Heart left ventricle (tissue), 16 donors: Measurements from ENCODE around the gene ROBO3. TPM values are rescaled to one million over a fixed set of nuclear protein-coding genes. Genes with fewer than 3 reads are reported as not detected.

Experiments
- ATAC-seq, 4 donors: fragments of 200-7000 bp; cut with Tn5 transposase; one replicate each; pipeline ENCODE4 v1.9.1; 2020 to 2022; ENCODE audit warnings: moderate library complexity in 4 of 4, mild to moderate bottlenecking in 3 of 4, moderate number of reproducible peaks in 1 of 4
- DNase-seq, 5 donors: peaks; one replicate each; pipeline ENCODE4 v3.0.0-alpha.2; 2020
- H3K27ac ChIP-seq, 12 donors: fragments of 200-600 bp; sonication (generic) in 4 of 12; one replicate each; pipeline versions ENCODE4 v1.5.0 to v1.8.0; 2016 to 2022; ENCODE audit warnings: mild to moderate bottlenecking in 2 of 12
- H3K27me3 ChIP-seq, 9 donors: fragments of 200-600 bp; sonication (generic) in 2 of 9; one replicate each; pipeline versions ENCODE4 v1.5.1 to v1.8.0; 2016 to 2022; ENCODE audit warnings: mild to moderate bottlenecking in 3 of 9
- H3K36me3 ChIP-seq, 9 donors: fragments of 200-600 bp; sonication (generic) in 2 of 9; one replicate each; pipeline versions ENCODE4 v1.5.0 to v1.8.0; 2018 to 2022; ENCODE audit warnings: mild to moderate bottlenecking in 2 of 9
- H3K4me1 ChIP-seq, 12 donors: fragments of 200-600 bp; sonication (generic) in 4 of 12; one replicate each; pipeline versions ENCODE4 v1.5.0 to v1.8.0; 2016 to 2022; ENCODE audit warnings: mild to moderate bottlenecking in 3 of 12
- H3K4me3 ChIP-seq, 12 donors: fragments of 200-600 bp; sonication (generic) in 4 of 12; one replicate each; pipeline versions ENCODE4 v1.5.0 to v1.8.0; 2017 to 2022; ENCODE audit warnings: mild to moderate bottlenecking in 9 of 12, moderate library complexity in 4 of 12
- H3K9me3 ChIP-seq, 12 donors: fragments of 200-600 bp; sonication (generic) in 4 of 12; one replicate each; pipeline versions ENCODE4 v1.5.0 to v1.8.0; 2016 to 2022; ENCODE audit warnings: mild to moderate bottlenecking in 1 of 12
- POLR2A ChIP-seq, 2 donors: fragments of 450-650 bp; IDR thresholded peaks; one replicate each; pipeline ENCODE4 v1.6.1; 2017; ENCODE audit warnings: antibody characterized with exemption in 2 of 2, mild to moderate bottlenecking in 2 of 2, moderate library complexity in 2 of 2
- WGBS, 4 donors: extraction: QIAGEN DNeasy Blood & Tissue Kit in 2 of 4; methylation state at CpG; one replicate each; pipeline versions ENCODE4 v1.1.5 to v1.1.7; 2013 to 2018; 5-methylcytosine and 5-hydroxymethylcytosine counted together
- intact Hi-C, 10 donors: fragments of 100-400 bp; cut with DNase I; formaldehyde crosslinking; loops; one replicate each; pipeline versions ENCODE4 v1.11.1 to v1.14.2; 2022
- polyA plus RNA-seq, 2 donors: library from polyadenylated mRNA; stranded (reverse); fragments of 200-250 nt; gene quantifications; one replicate each; pipeline ENCODE4 v1.2.3, GENCODE V29; 2013
- total RNA-seq, 9 donors: library from RNA; depleted of rRNA in 2 of 9; stranded (reverse); fragments of >200 nt in 2 of 9; fragmentation: NEBNext Ultra II Directional in 3 of 9; extraction: Animal tissue kit (Norgen Biotek cat#: 25700) in 3 of 9; gene quantifications; one replicate each; pipeline versions ENCODE4 v1.1.0 to v1.2.4, GENCODE V29; 2016 to 2023
- TF ChIP-seq, protein P1 (sequence below), 12 donors: fragments of 200-600 bp; sonication (generic) in 4 of 12; IDR thresholded peaks; one replicate each; pipeline versions ENCODE4 v1.5.0 to v1.8.0; 2018 to 2022; ENCODE audit warnings: antibody characterized with exemption in 12 of 12, mild to moderate bottlenecking in 5 of 12
- donor health status: ischemic (EF 13 %, LVEDD 7.1; RV severe dilation, severe dysfunction).
- donor health status: healthy with polysubstance abuse.
- donor health status: DM: no; HTN: yes; CAD: no.
- donor health status: DM: no; HTN: no; CAD: no.
- donor health status: ischemic (EF 25% LVEDD 6.9; RV normal size, moderate dysfunction).
- donor health status: ischemic (EF 25% LVEDD 5.7; RV mildly dilated, moderate dysfunction).
- donor health status: healthy.
- donor health status: DM: yes; HTN: yes; CAD: no.
- donor health status: ischemic (EF 35%, LVEDD 5.7; RV mildly dilated, moderate dysfunction).
- donor health status: nonischemic (EF 11% LVEDD 7.7; RV severe dilation, severe dysfunction).
- donor health status: DM: yes; HTN: yes; CAD: no.
- donor health status: PGD.
- donor health status: ischemic (EF 29% LVEDD 5.4; RV normal size, mild dysfunction).
- donor health status: nonischemic (EF 23%, LVEDD 6.1; RV moderate dilation, normal function).

ROBO3 gene
- total and polyA plus RNA-seq, 11 donors, result 2.5 to 18.6 (median 3.2) TPM

GRCh38 chr11:124843616-124843910 lies 21.7 kb upstream of the ROBO3 start:
- TF ChIP-seq POLR2A (IDR thresholded peaks at IDR 0.05), result no peak
- TF ChIP-seq, protein P1, sequence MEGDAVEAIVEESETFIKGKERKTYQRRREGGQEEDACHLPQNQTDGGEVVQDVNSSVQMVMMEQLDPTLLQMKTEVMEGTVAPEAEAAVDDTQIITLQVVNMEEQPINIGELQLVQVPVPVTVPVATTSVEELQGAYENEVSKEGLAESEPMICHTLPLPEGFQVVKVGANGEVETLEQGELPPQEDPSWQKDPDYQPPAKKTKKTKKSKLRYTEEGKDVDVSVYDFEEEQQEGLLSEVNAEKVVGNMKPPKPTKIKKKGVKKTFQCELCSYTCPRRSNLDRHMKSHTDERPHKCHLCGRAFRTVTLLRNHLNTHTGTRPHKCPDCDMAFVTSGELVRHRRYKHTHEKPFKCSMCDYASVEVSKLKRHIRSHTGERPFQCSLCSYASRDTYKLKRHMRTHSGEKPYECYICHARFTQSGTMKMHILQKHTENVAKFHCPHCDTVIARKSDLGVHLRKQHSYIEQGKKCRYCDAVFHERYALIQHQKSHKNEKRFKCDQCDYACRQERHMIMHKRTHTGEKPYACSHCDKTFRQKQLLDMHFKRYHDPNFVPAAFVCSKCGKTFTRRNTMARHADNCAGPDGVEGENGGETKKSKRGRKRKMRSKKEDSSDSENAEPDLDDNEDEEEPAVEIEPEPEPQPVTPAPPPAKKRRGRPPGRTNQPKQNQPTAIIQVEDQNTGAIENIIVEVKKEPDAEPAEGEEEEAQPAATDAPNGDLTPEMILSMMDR (IDR thresholded peaks at IDR 0.05), result no peak
- Histone ChIP-seq H3K27me3 (peaks cover 46 to 100% (median 91%) of the 10 kb centered on the region in 9 donors), H3K4me3 (no peak overlapping the region), H3K4me1 (peaks cover 6 to 21% (median 16%) of the 10 kb centered on the region in 12 donors), H3K27ac (no peak overlapping the region), H3K9me3 (no peaks in the 10 kb centered on the region), H3K36me3 (no peaks in the 10 kb centered on the region)
- WGBS, 4 donors, result 8 to 15% (median 13%) methylated on average over 8 of the region's 8 CpGs
- ATAC-seq (no peak), DNase-seq (no peak)
- intact Hi-C loops, result no loop called here

GRCh38 chr11:124844664-124845079 lies 20.6 kb upstream of the ROBO3 start:
- Histone ChIP-seq H3K4me1 (peaks cover under 1 to 13% (median 8%) of the 10 kb centered on the region in 12 donors), H3K27me3 (peaks cover 38 to 100% (median 85%) of the 10 kb centered on the region in 9 donors), H3K9me3 (no peaks in the 10 kb centered on the region), H3K36me3 (no peaks in the 10 kb centered on the region), H3K4me3 (no peak overlapping the region), H3K27ac (no peak overlapping the region)
- no peak for TF ChIP-seq POLR2A (IDR thresholded peaks at IDR 0.05)
- TF ChIP-seq, protein P1 (IDR thresholded peaks at IDR 0.05), result no peak
- ATAC-seq, result no peak
- 13 to 21% (median 16%) methylated on average over 6 to 8 of the region's 8 CpGs for WGBS, 4 donors
- DNase-seq, result no peak
- intact Hi-C loops, result no loop called here

- no peaks in the 10 kb centered on the region for H3K9me3 ChIP-seq
- whole genome bisulfite sequencing, 4 donors, result 10 to 17% (median 13%) methylated on average over 8 to 11 of the region's 11 CpGs
- ATAC-seq, result no peak
- H3K4me1 ChIP-seq, result peaks cover 0 to 8% (median 5%) of the 10 kb centered on the region in 12 donors
- peaks cover 35 to 100% (median 70%) of the 10 kb centered on the region in 9 donors for H3K27me3 ChIP-seq
- intact Hi-C loops, result no loop called here
- H3K4me3 ChIP-seq, result no peak overlapping the region
- no peaks in the 10 kb centered on the region for H3K36me3 ChIP-seq
- no peak for TF ChIP-seq POLR2A (IDR thresholded peaks at IDR 0.05)
- TF ChIP-seq, protein P1 (IDR thresholded peaks at IDR 0.05), result no peak
- no peak overlapping the region for H3K27ac ChIP-seq
- DNase-seq, result no peak
These were observed 19.1 kb upstream of the ROBO3 start for GRCh38 chr11:124846070-124846673.

GRCh38 chr11:124859171-124859570 lies 6.1 kb upstream of the ROBO3 start:
- Histone ChIP-seq H3K9me3 (no peaks in the 10 kb centered on the region), H3K4me3 (no peak overlapping the region), H3K4me1 (peaks cover 0 to 11% (median 8%) of the 10 kb centered on the region in 12 donors), H3K27me3 (peaks cover 4 to 83% (median 39%) of the 10 kb centered on the region in 9 donors), H3K36me3 (no peaks in the 10 kb centered on the region), H3K27ac (no peak overlapping the region)
- DNase-seq (no peak), ATAC-seq (no peak)
- intact Hi-C loops, result no loop called here
- no peak for TF ChIP-seq POLR2A (IDR thresholded peaks at IDR 0.05)
- TF ChIP-seq, protein P1 (IDR thresholded peaks at IDR 0.05), result no peak
- 77 to 94% (median 85%) methylated on average over 2 of the region's 2 CpGs for WGBS, 4 donors
